WI38 (cell line): ENCODE measurements around the gene ACER1.
"Not testable (repeated sequence)": the region's sequence is repeated elsewhere in the genome, so short reads cannot be mapped to it uniquely, and the experiment has no call there.

Experiments used
- H3K4me3 ChIP-seq: 2 replicates; pipeline ENCODE4 v1.5.1; 2011; ENCODE audit warnings: low read depth, mild to moderate bottlenecking, control low read depth, low read length
- TF ChIP-seq, protein P1 (sequence below): IDR thresholded peaks from 2 replicates; pipeline ENCODE4 v1.5.1; 2012; ENCODE audit warnings: low read depth, mild to moderate bottlenecking, control low read depth, low read length

ACER1 gene

DNA sequence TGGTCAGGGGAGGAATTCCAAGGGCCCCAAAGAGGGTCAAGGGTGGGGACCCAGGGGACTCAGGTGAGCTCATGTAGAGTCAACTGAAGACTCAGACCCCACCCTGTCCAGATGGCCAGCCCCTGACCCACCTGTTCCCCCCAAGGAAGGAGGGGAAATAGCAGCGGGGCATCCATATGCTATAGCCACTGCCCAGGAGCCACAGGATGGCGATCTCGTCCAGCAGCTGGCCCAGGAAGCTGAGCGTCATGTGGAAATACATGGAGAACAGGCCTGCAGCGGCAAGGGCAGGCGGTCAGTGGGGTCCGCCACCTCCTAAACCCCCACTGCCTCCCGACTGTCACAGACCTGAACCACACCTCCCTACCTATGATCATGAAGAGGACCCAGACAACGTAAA is 21.4 kb downstream of the ACER1 start:
- TF ChIP-seq, protein P1, sequence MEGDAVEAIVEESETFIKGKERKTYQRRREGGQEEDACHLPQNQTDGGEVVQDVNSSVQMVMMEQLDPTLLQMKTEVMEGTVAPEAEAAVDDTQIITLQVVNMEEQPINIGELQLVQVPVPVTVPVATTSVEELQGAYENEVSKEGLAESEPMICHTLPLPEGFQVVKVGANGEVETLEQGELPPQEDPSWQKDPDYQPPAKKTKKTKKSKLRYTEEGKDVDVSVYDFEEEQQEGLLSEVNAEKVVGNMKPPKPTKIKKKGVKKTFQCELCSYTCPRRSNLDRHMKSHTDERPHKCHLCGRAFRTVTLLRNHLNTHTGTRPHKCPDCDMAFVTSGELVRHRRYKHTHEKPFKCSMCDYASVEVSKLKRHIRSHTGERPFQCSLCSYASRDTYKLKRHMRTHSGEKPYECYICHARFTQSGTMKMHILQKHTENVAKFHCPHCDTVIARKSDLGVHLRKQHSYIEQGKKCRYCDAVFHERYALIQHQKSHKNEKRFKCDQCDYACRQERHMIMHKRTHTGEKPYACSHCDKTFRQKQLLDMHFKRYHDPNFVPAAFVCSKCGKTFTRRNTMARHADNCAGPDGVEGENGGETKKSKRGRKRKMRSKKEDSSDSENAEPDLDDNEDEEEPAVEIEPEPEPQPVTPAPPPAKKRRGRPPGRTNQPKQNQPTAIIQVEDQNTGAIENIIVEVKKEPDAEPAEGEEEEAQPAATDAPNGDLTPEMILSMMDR: peak; percentile 20
- H3K4me3 ChIP-seq: no peak overlapping the region

DNA sequence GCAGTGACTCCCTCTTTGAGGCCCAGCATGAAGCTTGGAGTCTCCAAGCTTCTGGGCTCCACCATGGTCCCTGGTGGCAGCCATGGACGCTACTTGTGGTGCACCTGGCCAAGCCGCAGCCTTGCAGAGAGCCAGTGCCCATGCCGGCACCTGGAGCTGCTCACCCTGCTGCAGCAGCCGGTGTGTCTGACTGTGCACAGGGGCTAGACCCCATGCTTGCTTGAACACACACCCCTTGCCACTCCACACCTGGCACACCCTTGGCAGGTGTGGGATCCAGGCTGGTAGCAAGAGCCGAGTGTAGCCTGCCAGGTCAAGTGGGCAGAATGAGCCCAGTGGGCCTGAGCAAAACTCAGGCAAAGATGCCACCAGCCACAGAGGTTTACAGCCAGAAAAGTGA is 35.0 kb downstream of the ACER1 start:
- TF ChIP-seq, protein P1: no peak
- no peak overlapping the region for H3K4me3 ChIP-seq

DNA sequence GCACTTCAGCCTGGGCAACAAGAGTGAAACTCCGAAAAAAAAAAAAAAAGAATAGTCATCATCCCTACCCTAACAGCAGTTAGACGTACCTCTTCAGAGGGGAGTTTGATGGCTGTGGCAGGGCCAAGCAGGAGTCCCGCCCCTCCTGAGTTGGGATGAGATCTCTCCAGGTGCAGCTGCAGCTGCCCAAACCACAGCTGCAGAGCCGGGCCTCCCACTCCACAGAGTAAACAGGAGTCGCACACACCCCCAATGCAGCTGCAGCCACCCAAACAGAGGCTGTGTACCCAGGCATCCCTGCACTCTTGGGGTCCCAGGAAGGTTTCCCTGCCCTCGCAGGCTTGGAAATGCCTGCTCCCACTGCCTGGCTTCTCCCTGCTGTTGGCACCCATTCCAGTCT is 36.2 kb downstream of the ACER1 start:
- H3K4me3 ChIP-seq: no peak overlapping the region
- TF ChIP-seq, protein P1: no peak

DNA sequence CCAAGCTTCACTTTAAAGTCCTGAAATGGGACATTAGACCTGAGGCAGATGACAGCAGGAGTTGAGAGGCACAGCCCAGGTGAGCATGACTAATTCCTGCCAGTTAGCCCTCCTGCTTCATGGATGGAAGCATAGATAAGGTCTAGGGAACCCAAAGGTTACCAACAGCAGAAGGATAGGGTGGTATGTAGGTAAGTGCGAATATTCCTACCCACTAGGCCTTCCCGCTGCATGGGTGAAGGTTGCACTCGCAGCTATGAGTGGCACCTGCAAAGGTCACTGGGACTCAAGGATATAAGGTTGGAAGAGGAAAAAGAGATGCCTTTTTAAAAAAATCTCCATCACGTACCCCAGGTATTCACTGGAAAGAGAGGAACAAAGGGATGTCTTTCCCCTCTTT is 41.4 kb downstream of the ACER1 start:
- H3K4me3 ChIP-seq: no peak overlapping the region
- TF ChIP-seq, protein P1: no peak

DNA sequence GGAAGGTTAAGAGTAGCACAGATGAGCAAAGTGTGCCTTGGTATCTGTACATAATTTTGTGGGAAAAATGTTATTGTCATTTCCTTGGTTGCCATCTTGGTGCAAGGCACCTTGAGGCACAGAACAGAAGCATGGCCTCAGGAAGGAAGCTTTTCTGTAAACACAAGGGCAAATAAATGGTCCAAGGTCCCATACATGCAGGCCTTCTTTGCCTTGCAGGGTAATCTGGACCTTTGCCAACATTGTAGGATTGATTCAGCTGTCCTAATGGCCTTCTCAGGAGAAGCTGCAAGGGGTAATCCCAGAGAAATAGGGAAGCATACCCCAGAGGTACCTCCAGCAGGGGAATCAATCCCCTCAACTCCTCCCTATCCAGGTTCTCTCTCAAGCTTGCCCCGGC is 44.7 kb downstream of the ACER1 start:
- H3K4me3 ChIP-seq: no peak overlapping the region
- TF ChIP-seq, protein P1: no peak

DNA sequence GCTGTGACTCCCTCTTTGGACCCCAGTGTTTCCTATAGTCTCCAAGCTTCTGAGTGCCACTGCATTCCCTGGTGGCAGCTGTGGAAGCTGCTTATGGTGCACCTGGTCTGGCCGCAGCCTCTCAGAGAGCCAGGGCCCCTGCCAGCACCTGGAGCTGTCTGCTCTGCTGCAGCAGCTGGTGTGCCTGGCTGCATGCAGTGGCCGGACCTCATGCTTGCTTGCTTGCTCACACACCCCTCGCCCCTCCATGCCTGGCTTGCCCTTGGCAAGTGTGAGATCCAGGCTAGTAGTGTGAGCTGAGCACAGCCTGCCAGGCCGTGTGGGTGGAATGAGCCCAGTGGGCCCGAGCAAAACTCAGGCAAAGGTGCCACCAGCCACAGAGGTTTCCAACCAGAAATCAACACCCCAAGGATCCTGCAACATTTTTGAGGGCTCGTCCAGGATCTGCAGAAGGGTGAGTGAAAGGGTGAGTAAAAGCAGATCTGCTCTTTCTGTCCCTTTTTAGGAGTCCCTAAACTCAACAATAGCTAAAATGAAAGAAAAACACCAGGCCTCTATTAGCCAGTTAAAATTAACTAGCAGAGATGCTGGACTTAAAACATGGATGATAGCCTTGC is 46.0 kb downstream of the ACER1 start:
- no peak overlapping the region for H3K4me3 ChIP-seq
- TF ChIP-seq, protein P1: no peak

DNA sequence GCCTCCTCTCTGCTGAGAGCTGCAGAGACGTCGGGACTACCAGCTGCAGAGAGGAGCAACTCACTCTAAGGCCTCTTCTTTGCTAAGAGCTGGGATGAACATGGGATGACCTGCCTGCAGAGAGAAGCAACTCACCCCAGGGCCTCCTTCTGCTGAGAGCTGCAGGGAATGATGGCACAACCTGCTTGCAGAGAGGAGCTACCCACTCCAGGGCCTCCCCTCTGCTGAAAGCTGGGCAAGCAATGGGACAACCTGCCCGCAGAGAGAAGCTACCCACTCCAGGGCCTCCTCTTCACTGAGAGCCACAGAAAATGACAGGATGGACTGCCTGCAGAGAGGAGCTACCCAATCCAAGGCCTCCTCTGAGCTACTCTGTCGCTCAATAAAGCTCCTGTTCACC is 46.7 kb downstream of the ACER1 start:
- H3K4me3 ChIP-seq: no peak overlapping the region
- TF ChIP-seq, protein P1: no peak

DNA sequence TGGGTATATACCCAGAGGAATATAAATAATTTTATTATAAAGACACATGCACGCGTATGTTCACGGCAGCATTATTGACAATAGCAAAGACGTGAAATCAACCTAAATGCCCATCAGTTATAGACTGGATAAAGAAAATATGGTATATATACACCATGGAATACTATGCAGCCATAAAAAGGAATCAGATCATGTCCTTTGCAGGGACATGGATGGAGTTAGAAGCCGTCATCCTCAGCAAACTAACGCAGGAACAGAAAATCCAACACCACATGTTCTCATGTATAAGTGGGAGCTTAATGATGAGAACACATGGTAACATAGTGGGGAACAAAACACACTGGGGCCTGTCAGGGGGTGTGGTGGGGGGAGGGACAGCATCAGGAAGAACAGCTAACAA is 51.0 kb downstream of the ACER1 start:
- not testable (repeated sequence) for H3K4me3 ChIP-seq
